Hair follicle dermal papilla cell (primary cell): ENCODE measurements around the gene TMTC3. TPM values are rescaled to one million over a fixed set of nuclear protein-coding genes. Genes with fewer than 3 reads are reported as not detected.

Experiments
- total RNA-seq: library from RNA; depleted of rRNA; stranded (reverse); fragments of >200 nt; gene quantifications from 2 replicates; pipeline ENCODE4 v1.2.3, GENCODE V29; 2012

TMTC3 gene
- total RNA-seq = 66.3 and 68.2 TPM in 2 replicates

GRCh38 chr12:88141774-88142609 is at the start of gene TMTC3, which contains the start of gene CEP290:
TMTC3 (plus strand) TSS chr12:88142307; CDS start chr12:88148316, 6,009 bp downstream.
CEP290 (minus strand) TSS chr12:88142088; CDS start chr12:88141307, 781 bp downstream.

Other genes starting within 250 kb of the TMTC3 start
- gene C12orf50, start 112.9 kb upstream of the TMTC3 start, total RNA-seq = not detected in 2 replicates
- 13.6 and 14.1 TPM in 2 replicates for gene CEP290, start 219 bp upstream of the TMTC3 start, total RNA-seq